HG03139 (cell line): Measurements from ENCODE around the gene LRRC18.

ENCODE experiments used
- ATAC-seq: cut with Tn5 transposase; IDR thresholded peaks from one replicate; pipeline ENCODE4 v1.9.1; 2021; ENCODE audit not compliant: unreplicated experiment

Gene LRRC18

DNA sequence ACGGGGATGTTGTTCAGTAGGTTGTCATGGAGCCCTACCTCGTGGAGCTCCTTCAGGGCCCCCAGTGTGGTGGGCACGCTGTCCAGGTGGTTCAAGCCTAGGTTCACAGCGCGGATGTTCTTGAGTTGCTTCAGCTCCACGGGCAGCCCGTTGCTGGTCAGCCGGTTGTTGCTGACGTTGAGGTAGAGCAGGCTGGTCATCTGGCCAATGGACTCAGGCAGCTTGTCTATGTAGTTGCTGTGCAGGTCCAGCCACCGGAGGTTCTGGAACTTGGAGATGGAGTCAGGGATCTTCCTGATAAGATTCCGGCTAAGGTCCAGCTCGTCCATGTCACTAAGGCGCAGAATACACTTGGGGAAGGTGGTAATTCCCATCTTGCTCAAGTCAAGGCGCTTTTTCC lies 26.0 kb downstream of the LRRC18 start:
- ATAC-seq = no peak

DNA sequence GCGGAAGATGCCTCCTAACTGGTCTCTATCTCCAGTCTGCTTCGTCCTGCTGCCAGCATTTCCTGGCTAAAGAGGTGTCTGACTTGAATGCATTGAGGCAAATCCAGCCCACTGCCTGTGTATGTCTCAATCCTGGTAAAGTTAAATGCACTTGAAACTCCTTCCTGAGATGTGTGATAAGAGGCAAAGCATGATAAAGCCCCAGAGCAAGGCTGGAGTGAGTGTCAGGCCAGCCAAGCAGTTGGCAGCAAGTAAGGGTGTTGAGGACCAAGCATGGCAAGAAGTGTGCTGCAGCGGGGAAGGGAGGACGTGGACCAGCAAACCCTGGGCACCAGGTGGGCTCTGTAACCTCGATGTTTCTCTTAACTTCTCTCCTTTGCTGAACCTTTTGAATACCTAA lies 29.1 kb downstream of the LRRC18 start:
- ATAC-seq = no peak

DNA sequence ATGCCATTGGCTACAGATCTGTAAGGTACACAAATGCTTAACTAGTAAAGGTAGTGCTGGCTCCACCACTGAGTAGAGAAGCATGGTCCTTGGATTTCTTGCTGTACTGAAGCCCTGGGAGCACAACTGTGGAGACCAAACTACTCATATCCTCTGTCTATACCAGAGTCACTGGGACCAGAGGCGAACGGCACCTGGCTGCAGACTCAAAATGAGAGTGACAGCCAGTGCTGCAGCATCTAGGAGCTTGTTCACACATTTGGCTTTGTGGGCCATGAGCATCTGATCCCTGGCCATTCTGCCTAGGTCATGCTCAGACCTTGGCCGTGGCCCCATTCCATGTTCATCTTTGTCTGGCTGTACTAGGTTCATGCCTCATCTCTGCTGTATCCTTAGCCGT lies 31.9 kb downstream of the LRRC18 start:
- no peak for ATAC-seq

- no peak for ATAC-seq
Measured at GRCh38 chr10:48906841-48907240, 32.8 kb downstream of the LRRC18 start.

DNA sequence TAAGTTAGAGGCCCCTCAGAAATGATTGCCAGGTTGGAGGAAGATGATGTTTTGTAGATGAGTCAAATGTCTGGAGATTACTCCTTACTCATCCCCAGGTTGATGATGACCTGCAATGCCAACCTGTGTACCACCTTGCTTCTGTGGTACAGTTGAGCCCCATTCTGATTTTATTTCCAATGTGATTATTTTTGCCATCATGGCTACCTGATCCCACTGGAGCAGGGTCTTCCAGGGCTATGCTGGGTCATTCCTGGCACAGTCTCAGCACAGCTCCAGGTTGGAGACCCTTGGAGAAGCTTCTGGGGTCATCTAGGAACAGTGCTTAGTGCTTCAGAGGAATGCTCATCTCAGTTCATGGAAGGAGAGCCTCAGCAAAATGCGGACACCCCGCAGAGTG lies 34.3 kb downstream of the LRRC18 start:
- ATAC-seq = no peak

DNA sequence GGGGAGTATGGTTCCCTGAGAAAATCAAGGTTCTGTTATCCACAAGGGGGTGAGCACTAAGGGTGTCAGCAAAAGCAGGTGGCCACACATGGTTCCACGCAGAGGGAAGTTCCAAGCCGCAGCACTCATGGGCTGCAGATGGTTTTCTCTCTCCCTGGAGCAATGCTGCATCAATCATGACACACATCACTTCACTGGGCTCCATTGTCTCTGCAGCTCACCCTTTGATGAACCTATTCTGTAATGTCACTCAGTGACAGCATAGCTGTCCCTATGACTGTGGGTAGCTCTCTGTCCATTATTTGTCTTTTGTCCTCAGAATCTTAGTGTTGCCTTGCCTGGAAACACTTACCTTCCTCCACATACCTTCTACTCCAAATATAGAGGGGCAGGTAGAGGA lies 34.8 kb downstream of the LRRC18 start:
- no peak for ATAC-seq

DNA sequence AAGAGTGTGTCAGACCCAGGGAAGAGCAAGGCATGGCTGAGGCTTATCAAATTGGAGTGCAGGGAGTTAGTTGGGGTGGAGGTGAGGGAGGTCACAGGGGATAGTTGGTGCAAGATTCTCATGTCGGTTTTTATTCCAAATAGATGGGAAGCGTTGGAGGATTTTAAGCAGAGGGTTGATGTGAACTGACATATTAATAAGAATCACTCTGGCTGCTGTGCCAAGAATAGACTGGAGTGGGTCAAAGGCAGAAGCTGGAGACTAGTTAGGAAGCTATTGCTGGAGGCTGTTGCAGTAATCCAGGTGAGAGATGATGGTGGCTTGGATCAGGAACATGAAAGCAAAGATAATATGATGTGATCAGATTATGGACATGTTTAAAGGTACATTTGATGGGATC lies 36.5 kb downstream of the LRRC18 start:
- ATAC-seq = no peak

DNA sequence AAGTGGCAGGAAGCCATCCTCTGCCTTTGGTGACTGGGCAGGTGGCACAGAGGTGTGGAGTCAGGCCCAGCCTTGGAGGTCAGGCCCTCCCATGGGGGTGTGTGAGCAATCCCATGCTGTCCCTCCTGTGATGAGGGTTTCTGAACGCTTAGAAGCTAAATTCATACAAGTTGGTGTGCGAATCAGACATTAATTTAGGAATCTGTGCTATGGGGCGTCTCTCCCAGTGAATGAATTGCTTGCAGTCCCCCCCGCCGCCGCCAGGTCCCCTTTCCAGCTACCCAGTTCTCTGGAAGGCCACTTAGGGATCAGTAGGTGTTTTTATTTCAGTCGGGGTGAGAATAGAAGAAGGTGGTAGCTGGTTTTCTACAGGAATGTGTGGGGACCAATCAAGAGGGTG lies 37.5 kb downstream of the LRRC18 start:
- ATAC-seq = no peak

DNA sequence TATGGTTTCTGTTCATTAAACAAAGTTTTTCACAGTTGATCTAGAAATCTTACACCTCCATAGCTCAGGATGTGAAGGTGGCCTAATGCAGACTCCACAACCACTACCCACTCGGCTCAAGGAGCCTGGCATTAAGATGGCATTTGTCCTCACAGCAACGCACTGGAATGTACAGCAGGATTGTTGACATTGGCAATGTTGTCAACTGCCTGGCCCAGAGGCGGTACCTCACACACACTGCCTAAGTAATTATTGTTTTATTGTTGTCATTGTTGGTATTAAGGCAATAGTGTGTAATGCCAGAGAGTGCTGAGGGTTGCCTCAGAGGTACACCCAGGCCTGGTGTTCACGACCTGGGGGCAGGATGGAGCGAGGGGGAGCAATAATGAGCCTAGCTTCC lies 38.3 kb downstream of the LRRC18 start:
- ATAC-seq = no peak

DNA sequence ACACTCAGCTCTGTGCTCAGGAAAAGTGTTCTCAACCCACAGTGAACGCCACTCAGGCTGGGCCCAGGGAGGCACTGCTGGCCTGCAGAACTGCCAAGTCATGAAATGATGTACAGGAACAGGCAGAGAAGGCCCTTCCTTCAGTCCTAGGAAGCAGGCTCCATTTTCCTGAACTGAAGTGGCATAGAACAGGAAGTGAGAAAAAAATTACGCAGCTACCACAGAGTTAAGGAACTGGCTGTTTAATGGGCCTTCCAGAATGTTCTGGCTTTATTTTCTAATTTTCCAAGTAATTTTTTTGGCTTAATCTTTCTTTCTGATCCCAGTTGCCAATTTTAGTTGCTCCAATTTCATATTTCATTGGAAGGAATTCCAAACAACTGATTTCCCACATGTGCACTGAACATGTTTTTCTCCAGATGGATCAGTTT lies 39.3 kb downstream of the LRRC18 start:
- no peak for ATAC-seq

- ATAC-seq = no peak
Measured at GRCh38 chr10:48899781-48900180, 39.9 kb downstream of the LRRC18 start.

DNA sequence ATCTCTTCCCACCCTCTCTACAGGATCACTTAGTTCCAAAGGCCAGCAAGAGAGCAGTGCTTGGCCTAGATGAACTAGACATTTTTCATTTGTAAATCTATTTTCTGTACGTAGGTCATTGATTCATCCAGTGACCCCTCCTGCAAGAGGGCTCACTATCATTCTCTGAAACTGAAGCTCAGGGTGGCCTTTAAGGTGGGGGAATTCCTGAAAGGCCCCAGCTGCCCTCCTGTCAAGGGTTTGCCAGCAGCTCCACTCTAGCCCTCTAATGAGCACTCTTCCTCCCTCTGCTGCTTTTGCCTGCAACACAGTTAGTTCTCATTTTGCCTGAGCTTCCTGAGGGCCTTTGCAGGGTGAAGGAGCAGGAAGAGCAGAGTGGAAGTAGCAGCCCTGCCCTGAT lies 41.2 kb downstream of the LRRC18 start:
- no peak for ATAC-seq

- ATAC-seq = no peak
Measured at GRCh38 chr10:48897441-48897790, 42.2 kb downstream of the LRRC18 start.

DNA sequence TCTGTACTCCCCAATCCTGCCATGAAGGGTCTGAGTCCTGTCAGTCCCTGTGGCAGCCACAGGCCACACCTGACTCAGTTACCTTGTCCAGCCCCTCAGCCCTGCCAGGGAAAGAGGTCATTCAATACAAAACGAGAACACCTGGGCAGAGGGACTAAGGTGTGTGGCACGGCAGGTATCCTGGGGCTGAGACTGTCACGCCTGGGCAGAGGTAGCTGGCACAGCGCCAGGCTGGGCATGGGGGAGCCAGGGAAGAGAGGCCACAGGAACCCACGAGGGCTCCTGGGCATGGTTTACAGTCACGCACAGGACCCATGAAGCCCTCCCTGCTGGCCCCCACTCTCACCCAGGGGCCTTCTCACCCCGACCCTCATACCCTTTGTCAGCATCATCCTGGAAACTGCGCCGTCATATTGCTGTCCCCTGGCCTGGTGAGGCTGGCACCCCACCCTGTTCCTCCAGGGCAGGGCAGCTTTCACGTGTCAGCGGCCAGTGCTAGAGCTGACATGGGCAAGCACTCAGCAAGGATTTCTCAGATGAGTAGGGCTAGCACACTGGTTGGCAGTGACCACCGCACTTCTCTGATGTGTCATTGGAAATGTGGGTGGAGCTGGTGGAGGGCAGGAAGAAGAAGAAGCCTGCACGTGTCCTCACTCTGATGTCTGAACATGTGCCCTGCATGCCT lies 42.7 kb downstream of the LRRC18 start:
- ATAC-seq = no peak

DNA sequence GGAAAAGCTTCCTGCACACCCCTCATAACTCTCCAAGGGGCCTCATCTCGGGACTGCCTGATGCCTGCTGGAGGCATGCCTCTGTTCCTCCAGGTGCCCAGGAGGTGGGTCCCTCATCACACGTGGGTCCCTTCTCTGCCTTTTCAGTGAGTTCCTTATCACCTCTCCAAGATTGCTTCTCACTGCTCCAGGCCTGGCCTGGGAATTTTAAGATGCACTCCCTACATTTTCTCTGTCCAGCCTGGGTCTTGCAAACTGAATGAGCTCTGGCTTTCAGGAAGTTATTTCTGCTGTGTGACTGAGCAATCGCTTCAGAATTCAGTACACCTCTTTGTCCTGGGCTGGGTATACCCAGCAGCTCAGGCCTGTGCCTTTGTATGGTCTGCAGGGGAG lies 43.8 kb downstream of the LRRC18 start:
- no peak for ATAC-seq

DNA sequence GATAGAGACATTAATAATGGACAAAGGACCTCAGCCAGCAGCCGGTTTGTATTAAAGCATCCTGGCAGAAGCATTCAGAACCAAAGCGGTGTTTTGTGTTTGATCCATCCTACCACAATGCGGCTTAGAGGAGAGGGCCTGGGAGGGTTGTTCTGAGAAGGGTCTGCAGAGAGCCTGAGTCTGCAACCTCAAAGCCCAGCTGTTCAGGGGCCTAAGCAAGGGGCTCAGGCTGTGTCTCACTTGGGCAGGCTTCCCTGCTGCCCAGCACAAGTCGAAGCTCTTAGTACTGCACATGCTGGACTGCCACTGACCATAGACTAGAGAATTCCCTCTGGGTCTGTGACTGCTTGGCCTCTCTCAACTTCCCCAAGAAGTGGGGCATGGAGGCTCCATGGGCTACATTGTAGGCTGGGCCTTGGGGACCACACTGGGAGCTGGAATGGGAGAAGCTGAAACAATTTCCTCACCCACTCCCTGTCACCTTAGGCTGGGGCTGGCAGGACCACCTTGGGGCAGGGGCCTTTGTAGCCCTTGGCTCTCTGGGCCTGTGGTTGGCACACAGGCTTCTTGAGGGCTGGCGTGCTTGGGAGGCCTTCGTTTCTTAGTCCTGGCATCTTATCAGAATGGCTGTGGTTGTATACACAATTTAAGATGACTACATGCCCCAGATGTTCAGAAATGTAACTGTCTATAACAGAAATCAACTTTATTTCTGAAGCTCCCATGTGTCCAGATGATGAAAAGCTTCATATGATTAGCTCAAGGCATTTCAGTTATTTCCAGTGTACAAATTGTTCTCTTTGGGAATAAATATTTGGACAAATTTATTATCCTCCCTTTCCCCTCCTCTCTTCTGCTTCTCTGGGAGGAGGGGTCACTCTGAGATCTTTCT lies 44.5 kb downstream of the LRRC18 start:
- ATAC-seq = no peak

GRCh38 chr10:48890888-48891850 lies 48.5 kb downstream of the LRRC18 start:
- ATAC-seq = no peak

- no peak for ATAC-seq
Measured at GRCh38 chr10:48887982-48888381, 51.7 kb downstream of the LRRC18 start.

- no peak for ATAC-seq
Measured at GRCh38 chr10:48885376-48885775, 54.3 kb downstream of the LRRC18 start.

DNA sequence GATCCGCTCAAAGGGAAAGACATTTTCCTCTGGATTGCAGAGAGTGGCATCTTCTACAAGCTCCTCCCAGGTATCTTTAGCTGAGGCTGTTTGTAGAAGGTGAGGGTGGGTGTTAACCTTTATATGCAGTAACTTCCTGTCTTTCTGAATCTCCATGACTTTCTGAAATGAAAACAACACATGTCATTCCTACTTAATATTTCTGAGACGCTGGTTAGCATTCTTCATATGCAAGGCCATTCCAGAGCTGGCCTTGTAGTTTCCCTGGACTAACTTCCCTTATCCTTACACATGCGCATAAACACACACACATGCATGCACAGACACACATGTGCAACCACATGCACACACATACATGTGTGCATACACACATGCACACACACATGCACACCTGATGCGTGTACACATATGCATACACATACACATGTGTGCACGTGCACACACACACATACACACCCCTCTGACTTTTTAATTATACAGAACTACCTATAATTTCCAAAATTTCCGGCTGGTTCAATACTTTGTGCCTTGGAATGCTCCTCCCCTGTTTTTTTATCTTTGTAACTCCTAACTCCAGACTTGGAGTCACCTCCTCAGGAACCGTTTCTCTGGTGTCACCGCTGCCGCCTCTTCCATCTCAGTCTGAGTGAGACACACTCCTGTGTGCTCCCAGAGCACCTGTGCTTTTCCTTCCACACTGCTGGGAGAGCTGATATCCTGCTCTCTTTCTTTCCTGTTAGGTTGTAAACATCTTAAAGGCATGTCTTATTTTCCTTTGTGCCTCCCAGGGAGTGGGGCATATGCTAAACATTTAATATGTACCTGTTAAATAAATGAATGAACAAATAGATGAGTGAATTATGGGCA lies 55.2 kb downstream of the LRRC18 start:
- ATAC-seq = no peak
